Retinal pigment epithelial cell (primary cell): ENCODE measurements around the gene UBE2H.

Experiments
- DNase-seq: peaks from one replicate; pipeline ENCODE4 v3.0.0-alpha.2; 2010; ENCODE audit warnings: low read depth
- H3K4me3 ChIP-seq: 2 replicates; pipeline ENCODE4 v1.5.1; 2011; ENCODE audit warnings: mild to moderate bottlenecking, low read length, control low read depth, moderate library complexity
- TF ChIP-seq, protein P1 (sequence below): conservative IDR thresholded peaks from 2 replicates; pipeline ENCODE4 v1.5.1; 2011; ENCODE audit warnings: low read depth, low read length, control low read depth, inconsistent platforms

Gene UBE2H

DNA sequence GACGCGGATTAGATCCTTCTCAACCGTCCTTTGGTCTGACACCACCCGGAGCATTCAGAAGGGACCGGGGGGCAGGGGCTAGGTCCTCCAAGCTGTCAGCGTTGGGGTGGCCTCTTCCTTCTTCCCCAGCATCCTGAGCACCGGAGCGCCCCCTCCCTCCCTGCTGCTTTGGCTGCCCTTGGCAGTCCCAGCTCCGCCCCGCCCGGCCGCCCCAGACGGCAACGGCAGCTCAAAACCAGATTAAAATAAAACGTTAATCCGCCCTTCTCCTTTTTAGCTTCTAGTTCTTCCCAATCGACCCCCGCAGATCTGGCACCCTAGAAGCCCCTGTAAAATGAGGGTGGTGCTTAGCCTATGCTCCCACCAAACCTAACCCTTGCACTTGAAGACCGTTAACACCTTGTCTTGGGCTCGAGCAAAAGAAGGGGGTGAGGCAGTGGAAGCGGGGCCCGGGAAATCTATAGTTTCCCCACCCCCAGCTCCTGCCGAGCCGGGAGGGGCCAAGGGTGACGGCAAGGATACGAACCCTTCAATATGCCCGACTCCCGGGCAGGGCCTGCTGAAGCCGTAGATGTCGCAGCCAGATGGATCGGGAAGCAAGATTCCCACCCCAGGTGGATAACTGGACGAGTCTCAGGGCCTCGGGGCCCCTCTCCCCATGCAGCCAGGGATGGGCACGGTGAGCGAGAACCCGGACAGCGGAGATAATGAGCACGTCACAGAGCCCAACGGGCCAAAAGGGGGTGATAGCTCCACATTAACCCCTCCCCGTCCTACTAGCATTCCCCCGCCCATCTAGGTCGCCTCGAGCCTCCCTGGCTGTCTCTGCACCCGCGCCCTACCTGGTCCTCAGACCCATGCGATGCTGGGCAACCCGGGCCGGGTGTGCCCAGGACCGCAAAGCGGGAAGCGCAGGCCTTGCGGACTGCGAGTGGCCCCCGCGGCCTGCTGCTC lies 171.5 kb downstream of the UBE2H start:
- no peak overlapping the region for H3K4me3 ChIP-seq
- DNase-seq, result no peak
- TF ChIP-seq, protein P1, sequence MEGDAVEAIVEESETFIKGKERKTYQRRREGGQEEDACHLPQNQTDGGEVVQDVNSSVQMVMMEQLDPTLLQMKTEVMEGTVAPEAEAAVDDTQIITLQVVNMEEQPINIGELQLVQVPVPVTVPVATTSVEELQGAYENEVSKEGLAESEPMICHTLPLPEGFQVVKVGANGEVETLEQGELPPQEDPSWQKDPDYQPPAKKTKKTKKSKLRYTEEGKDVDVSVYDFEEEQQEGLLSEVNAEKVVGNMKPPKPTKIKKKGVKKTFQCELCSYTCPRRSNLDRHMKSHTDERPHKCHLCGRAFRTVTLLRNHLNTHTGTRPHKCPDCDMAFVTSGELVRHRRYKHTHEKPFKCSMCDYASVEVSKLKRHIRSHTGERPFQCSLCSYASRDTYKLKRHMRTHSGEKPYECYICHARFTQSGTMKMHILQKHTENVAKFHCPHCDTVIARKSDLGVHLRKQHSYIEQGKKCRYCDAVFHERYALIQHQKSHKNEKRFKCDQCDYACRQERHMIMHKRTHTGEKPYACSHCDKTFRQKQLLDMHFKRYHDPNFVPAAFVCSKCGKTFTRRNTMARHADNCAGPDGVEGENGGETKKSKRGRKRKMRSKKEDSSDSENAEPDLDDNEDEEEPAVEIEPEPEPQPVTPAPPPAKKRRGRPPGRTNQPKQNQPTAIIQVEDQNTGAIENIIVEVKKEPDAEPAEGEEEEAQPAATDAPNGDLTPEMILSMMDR, result no peak
